SU-DHL-6 (cell line): Measurements from ENCODE around the gene ACO2.

Source experiments
- EZH2phosphoT487 ChIP-seq: fragments of 200-600 bp; sonication (generic), shearing (Covaris generic); conservative IDR thresholded peaks from 2 replicates; pipeline ENCODE4 v1.6.1; 2018; ENCODE audit warnings: mild to moderate bottlenecking, antibody characterized with exemption, low read length, moderate library complexity, mixed read lengths
- TF ChIP-seq, protein P1 (sequence below): fragments of 200-600 bp; sonication (generic); IDR thresholded peaks from one replicate; pipeline ENCODE4 v1.5.1; 2017; ENCODE audit warnings: antibody characterized with exemption, mild to moderate bottlenecking, low read length, moderate library complexity; ENCODE audit not compliant: insufficient read depth, poor library complexity, severe bottlenecking

DNA sequence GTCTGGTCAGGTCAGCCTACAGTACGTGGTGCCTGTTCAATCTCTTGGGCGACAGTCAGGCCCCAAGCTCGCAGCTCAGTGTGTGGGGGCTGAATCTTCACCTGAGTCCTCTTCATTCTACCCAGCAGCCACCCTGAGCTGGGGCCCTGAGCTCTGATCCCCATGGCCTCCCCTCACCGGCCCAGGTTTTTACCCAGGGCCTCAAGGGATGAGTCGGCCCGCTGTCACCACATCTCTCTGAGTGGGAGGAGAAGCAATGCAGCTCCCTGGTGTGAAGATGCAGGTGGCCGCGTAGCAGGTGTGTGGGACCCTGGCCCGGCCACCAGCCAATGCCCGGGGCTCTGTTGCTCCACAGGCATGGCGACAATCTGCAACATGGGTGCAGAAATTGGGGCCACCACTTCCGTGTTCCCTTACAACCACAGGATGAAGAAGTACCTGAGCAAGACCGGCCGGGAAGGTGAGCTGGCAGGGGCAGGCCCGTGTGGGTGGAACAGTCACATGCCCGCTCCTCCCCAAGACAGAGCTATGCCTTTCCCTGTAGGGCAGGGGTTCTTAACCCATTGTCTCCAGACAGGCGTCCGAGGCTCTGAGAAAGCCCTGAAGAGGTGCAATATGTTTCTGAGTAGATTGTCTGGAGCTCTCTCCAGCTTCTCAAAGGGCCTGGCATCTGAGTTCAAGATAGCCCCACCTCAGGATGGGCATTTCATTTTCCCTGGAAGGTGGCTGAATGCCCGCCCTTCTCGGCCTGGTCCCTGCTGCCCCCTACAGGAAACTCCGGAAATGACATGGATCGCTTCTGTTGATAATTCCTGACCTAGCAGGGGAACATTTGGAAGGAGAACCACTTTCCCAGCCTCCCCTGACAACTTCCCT lies 48.5 kb downstream of the ACO2 start:
- TF ChIP-seq, protein P1, sequence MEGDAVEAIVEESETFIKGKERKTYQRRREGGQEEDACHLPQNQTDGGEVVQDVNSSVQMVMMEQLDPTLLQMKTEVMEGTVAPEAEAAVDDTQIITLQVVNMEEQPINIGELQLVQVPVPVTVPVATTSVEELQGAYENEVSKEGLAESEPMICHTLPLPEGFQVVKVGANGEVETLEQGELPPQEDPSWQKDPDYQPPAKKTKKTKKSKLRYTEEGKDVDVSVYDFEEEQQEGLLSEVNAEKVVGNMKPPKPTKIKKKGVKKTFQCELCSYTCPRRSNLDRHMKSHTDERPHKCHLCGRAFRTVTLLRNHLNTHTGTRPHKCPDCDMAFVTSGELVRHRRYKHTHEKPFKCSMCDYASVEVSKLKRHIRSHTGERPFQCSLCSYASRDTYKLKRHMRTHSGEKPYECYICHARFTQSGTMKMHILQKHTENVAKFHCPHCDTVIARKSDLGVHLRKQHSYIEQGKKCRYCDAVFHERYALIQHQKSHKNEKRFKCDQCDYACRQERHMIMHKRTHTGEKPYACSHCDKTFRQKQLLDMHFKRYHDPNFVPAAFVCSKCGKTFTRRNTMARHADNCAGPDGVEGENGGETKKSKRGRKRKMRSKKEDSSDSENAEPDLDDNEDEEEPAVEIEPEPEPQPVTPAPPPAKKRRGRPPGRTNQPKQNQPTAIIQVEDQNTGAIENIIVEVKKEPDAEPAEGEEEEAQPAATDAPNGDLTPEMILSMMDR = peak; percentile 76
- no peak for TF ChIP-seq EZH2phosphoT487
